Measurements from ENCODE around the gene UBL3.
A peak's percentile ranks its signal among the peaks of the same experiment; 100 is the strongest.

The UBL3 gene

DNA sequence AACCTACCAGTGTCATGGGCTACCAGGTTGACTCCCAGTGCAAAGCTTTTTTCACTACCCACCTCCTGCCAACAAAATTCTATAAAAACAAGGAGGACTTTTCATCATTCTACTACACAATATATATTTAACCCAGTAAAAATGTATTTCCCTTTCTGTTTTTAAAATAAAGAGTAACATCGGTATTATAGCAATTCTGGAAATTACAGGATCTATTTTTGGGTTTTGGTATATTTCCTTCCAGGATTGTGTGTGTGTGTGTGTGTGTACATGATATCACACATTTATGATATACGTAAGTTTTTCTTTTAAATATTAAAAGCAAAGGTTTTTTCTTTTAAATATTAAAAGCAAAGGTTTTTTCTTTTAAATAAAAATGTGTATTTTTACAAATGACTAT lies 6.0 kb upstream of the UBL3 start:
- DNase-seq: no peak

DNA sequence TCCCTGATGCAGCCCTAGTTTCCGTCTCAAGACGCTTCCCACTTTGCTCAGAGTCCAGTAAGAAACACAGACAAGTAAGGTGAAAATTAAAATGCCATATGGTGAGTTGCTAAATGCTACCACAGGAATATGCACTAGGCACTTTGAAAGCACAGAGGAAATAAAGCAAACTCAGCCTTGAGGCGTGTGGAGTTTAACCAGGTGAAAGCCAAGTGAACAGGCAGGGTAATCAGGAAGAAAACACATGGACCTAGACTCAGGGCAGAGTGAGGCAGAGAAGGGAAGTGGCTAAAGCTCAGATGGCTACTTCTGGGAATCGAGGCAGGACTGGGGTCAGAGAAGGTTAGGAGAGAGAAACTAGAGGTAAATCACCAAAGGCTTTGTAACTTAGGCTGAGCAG lies 5.4 kb upstream of the UBL3 start:
- DNase-seq: no peak

DNA sequence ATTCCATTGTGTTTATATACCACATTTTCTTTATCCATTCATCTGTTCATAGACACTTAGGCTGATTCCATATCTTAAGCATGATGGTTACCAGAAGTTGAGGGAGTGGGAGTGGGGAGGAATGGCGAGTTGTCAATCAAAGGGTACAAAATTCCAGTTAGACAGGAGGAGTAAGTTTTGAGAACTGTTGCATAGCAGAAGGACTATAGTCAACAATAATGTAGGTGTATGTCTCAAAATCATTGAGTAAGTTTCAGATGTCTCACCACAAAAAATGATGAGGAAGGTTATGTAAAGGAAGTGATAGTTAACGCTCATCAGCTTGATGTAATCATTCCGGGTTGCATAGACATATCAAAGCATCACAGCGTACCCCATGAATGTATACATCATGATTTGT lies 4.6 kb upstream of the UBL3 start:
- DNase-seq: no peak

DNA sequence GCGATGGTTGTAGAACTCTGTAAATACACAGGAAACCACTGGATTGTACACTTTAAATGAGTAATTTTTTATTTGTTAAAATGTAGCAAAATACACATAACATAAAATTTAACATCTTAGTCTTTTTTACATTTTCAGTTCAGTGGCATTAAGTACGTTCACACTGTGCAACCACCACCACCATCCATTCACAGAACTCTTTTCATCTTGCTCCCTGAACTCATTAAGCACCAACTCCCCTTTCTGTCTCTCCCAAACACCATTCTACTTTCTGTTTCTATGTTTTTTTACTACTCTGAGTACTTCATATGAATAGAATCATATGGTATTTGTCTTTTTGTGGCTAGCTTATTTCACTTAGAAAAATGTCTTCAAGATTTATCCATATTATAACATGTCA lies 2.7 kb upstream of the UBL3 start:
- no peak for DNase-seq

DNA sequence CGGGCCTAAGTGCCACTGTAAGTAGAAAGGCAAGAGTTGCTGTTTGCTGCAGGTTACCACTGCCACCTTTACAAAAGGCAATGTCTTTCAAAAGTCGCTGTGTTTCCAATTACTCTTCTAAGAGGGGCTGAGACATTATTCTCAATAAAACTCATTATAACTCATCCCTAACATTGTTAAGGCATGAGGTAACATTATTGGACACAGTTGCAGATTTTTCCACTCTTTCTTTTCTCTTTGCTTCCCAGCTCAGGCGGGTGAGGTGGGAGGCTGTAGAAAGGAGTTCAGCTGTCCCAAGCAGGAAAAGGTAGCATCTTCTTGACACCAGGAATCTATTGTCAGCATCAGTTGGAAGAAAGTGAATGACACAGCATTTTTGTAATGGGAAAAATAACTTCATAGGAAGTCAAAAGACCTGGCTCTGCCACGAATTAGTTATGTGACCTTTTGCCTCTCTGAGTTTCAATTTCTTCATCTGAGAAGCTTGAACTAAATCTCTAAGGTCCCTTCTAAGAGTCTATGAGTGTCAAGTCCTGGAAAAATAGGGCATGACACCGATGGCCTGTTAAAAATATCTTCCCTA lies 2.1 kb upstream of the UBL3 start:
- peak; percentile 55 for DNase-seq

DNA sequence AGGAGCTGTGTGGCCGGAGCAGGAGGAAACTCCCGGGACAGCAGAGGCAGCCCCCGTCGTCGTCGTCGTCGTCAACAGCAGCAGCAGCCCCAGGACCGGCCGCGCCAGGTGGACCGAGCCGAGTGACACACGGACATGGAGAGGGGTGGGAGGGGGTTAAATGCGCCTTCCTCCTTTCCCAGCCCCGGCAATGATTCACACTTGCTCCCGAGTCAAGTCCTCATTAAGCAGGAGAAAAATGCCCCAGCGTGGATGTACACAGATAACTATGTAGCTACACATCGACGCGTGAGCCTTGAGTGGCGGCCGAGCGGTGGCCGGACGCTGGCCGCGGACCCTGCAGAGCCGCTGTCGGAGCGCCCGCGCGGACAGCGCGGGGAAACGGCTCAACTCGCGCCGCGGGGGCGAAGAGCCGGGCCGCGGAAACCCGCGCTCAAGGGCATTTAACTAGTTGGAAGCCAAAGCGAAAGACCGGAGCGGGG lies 645 bp downstream of the UBL3 start:
- peak; percentile 65 for DNase-seq

DNA sequence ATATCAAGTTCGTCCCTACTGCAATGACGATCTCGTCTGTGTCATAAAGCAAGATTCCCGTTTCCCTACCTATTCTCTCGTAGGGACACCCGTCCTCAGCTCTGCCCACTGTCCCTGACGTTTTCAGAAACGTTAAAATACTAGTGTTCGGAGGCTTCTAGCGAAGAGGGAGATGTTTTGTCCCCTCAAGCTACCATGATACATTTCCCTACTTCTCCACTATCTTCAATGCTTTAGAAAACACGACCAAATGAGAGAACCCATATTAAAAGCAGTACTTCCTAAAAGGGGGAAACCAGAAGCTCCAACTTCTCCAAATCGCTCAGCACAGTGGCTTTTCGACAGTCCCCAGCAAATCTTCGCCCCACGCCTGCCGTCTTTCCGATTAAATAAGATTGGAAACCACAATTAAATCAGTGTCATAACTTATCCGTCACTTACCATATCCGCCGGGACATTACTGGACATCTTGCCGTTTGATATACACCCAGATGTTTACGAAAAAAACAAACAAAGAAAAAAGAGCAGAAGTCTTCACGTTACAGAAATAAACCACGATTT lies 1.3 kb downstream of the UBL3 start:
- DNase-seq: no peak

DNA sequence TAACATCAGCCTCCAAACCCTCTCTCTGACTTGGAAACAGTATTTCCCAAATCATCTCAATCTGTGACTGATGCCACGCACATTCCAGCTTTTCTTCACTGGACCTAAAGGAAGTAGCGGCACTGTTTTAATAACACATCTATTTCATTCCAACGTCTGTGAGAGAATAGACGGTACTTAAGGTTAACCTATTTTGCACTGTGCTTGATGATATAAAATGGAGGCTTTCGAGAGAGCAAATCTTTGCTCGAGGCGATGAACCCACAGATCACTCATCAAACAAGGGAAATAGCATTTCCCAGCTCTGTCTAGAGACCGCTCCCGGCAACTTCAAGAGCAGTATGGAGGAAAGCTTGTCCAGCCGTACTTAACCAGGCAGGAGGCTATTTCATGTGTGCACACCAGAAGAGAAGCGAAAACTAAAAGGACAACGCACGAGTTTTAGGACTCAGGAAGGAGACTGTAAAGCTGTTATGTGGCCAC lies 2.9 kb downstream of the UBL3 start:
- peak; percentile 55 for DNase-seq

DNA sequence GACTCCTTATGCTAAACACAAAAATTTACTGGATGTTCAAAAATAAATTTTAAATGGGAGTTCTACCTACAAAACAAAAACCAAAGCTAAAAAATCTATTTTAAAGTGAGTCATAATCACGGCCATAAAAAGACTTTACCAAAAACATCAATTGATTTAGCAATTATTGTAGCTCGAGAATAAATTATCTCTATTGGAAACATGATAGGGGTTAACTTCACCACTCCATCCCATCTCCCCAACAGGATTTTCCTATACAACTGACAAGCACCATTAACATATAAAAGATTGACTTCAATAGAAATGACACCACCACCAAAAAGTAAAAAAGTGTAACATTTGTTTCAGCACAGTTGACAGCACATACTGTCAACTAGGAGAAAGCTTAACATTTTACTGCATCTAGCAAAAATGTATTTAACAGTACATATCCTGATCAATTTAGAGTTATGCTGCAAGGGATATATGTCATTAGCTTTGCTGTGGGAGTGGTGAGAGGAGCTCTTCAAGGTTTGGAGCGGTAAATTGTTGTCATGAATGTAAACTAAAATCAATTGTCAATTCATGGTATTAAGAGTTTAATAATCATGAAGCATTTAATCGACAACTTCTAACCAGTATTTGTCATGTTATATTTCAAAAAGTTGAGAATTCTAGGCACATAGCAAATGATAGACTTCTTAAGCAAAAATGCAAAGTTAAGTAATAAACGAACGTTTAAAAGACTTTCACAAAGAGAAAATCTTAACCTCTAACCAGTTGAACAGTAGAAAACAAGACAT lies 3.8 kb downstream of the UBL3 start:
- DNase-seq: no peak

DNA sequence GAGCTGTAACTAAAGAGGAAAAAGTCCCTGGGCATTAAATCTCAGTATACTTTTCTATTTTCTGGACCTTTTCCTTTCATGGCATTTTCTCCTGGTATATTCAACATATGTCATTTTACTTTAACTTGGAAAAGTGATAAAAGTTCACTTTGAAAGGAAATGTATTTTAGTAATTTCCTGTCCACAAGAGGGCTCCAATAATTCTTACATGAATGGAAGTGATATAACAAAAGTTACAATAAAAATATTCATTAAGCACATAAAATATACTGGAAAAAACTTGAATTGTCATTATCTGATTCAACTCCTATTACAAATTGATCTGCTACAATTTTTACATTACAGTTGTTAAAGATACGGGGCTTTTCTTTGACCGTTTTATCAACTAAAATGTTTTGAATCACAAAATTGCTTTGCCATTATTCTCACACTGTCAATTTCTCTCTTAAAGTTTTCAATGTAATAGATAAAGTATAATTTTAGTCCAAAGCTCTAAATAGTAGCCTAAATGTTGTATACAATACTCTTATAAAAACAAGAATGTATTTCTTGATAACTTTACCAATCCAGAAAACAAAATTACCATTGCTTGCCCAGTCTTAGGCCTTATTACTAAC lies 4.9 kb downstream of the UBL3 start:
- DNase-seq: no peak

DNA sequence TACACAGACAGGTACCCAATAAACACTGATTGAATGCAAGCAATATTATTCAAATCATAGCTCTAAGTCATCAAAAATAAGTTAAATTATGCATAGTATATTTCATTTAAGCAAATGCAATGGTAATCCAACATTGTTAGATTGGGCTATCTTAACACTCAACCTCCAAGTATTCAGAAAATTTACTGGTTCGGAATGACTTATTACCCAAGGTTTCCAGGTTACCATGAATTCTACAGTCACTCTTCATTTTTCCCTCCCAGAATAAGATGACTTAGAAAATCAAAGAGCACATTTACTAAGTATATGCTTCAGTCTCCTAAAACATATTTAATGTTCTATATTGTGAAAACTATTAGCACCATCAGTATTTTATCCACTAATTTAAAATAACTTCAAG lies 6.0 kb downstream of the UBL3 start:
- peak; percentile 56 for DNase-seq

DNA sequence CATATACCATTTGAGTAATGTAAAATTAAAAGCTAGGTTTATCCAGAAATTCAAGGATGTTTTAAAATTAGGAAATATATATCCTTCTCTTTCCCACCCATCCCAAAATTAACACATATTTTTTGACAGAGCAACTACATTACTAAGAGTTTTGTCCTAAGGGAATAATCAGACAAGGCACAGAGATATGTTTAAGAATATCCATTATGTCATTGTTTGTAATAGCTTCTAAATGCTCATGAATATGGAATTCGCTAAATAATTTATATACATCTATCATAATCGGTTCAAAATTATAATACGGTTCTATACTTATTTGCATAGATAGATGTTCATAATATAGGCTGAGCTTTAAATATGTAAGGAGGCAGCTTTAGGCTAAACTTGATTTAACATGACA lies 9.8 kb downstream of the UBL3 start:
- DNase-seq: no peak

DNA sequence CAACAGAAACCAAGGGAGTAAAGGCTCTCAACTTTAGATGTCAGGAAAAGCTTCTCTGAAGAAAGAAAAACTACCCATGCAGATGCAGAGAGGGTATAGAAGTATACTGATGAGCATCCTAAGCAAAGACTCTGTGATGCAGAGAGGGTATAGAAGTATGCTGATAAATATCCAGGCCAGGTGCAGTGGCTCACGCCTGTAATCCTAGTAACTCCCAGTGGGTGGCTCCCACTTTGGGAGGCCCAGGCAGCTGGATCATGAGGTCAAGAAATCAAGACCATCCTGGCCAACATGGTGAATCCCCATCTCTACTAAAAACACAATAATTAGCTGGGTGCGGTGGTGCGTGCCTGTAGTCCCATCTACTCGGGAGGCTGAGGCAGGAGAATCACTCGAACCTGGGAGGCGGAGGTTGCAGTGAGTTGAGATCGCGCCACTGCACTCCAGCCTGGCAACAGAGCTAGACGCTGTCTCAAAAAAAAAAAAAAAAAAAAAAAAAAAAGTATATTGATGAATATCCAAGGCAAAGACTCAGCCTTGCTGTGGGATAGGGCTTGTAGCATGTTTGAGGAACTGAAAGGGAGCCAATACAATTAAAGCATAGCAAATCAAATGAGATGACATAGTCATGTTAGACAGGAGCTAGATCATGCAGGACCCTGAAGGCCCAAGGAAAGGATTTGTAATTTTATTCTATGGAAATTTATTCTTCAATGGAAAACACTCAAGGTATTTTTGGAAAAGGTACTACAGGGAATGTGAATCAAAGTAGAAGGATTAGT lies 14.9 kb downstream of the UBL3 start:
- no peak for DNase-seq

DNA sequence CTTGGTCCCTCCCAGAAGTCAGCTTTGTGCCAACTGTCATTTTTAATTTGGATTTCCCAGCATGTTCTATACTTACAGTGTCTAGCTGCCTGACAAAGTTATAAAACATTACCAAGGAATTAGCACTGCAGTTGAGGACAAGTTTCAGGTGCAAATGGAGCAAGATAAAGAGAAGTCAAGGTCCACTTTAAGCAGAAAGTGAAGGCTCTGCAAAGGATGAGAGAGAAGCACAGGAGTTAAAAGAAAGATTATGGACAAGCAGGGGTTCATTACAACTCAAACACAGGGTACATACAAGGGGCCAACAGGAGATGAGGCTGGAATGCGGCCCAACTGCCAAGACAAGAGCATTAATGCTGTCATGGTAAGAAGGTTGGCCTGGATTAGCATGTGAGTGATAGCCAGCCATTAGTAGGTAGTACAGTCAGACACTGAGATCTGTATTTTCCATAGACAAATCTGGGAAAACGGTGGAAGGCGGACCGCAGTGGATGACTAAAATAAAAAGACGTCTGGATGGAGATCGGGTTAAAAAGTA lies 17.6 kb downstream of the UBL3 start:
- no peak for DNase-seq

DNA sequence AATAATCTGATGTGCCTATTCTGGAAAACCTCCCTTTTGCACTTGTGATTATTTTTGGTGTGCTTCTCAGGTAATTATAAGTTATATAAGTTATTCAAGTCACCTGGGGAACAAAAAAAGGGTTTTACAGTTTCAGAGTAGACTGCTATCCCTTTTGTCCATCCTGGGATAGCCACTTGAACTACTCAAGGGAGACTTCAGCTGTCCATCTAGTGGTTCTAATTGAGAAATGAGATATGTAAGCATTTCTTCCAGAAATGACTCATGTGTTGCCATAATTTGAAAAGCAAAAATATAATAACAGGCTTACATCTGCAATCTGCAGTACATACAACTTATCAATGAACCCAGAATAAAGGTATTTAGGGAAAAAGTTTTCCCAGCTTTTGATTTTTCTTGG lies 20.4 kb downstream of the UBL3 start:
- no peak for DNase-seq

DNA sequence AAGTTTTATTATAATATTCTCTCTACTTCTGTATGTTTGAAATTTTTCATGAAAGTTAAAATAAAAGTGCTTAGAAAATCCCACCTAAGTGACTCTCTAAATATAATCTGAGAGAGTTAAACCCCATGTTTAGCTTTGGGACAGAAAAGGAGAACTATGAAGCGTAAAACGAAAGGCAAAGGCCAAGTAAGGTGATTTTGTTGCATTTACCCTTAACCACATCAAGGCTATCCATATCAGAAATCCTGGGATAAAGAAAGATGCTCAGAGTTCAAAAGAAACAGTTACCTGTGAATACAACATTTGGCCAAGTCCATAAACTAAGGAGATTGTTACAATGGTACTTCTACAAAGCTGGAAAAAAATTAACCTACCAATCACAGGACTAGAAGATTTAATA lies 31.3 kb downstream of the UBL3 start:
- DNase-seq: no peak

DNA sequence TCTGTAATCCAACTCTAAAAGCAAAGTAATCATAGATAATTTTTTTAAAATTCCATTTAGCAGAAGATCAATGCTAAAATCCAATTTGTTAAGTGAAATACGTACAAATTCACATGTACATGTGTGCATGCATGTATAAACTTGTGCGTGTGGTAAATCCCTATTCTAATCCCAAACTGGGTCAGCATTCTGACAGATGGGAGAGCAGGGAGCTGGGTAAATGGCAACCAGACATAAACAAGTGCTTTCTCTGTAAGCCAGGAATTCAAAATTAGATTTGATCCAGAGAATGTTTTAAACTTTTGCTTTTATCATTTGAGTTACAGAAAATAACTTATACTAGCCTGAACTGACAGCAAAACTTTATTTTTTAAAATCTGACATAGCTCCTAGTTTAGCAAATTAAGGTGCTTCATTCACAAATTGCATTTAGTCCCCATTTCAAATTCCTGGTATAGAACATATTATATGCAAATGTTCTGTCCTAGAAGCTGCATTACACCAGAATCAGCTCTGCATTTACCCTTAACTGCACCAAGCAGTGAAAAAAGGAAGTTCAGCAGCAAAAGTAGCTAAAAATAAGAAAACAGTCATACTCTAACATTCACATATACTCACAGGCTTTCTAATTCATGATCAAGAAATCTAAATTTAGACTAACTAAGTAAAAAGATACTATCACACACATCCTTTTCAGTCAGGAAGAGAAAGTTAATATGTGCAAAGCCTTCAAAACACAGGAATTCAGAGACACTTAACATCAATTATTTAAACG lies 32.6 kb downstream of the UBL3 start:
- DNase-seq: no peak

DNA sequence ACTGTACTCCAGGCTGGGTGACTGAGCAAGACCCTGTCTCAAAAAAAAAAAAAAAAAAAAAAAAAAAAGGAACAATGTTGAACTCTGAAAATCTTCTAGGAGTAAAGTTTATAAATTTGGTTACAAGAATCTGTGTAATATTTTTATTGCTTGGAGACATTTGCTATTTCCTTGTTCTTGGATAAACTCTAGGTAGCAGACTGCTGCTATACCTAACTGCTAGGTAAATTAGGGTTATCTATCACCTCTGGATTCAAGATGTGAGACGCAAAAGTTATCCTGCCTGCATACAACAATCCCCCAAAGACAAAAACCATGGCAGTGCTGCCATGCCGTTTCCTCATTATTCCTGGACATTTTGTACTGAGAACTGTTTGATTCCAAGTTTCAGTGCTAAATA lies 33.7 kb downstream of the UBL3 start:
- DNase-seq: no peak

DNA sequence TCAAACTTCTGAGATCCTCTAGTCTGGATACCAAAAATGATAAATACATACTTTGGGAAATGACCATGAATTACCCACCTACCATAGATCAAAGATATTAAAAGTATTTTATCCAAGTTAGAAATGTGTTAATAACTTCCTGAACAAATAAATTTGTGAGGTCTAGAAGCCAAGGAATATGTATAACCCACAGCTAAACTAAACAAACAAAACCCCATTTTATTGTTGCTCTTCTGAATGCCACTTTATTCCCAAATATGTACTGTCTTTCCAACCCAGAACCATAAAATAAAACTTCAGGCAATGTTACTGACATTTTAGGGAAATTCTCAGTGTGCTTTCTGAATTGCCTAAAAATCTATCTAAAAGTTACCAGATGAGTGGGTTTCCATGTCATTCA lies 35.1 kb downstream of the UBL3 start:
- no peak for DNase-seq

DNA sequence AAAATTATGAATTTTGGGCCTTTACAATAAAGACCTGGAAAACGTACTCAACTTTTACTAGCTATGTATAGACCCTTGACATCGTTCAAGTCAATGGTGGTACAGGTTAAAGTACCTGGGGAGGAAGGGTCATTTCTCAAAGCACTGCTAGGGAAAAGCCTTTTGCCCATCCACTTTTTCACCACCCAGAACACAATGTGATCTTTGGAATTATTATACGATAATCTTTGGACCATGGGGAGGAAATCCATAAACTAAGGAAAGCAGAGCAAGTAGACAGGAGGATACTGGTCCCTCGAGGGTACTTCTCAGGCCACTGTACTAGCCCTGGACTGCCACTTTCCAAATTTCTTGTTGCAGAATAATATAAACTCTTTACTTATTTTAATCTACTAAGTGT lies 39.5 kb downstream of the UBL3 start:
- DNase-seq: no peak

DNA sequence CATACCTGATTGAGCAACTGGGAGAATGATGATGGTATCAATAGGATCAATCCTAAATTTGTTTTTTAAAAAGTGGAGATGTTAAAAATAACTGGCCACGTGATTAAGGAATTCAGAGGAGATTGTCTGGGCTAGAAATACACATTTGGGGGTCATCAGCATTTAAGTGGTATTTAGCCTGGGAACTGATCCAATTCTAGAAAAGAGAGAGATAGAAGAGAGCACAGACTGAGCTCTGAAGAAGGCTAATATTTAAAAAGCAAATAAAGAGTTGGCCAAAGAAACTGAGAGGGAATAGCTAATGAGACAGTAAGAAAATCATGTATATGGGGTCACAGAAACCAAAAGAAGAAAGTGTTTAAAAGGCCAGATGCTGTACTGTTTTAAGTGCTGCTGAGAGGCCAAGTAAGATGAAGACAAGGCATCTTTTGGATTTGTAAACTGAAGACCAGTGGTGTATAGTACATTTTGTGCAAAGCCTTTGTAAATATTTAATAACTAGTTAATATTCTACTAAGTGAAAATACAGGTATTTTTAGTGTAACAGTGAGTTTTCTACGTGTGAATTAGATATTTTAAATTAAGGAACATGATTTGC lies 40.2 kb downstream of the UBL3 start:
- peak; percentile 38 for DNase-seq

DNA sequence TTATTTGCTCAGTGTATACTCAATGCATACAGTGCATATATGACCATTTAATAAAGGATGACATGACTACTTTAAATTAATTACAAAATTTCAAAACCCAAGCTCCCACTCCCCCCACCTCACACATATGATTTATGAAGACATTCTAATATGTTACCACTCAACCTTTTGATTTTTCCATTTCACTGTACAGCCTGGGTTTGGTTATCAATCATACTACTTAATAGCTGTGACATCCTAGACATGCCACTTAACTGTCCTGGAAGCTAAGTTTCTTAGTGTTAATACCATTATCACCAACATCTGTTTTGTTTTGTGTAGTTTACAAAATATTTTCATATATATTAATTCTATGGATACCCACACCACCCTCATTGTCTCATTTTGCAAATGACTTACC lies 42.2 kb downstream of the UBL3 start:
- no peak for DNase-seq
